Measurements from ENCODE around the gene GEMIN8.

The GEMIN8 gene

DNA sequence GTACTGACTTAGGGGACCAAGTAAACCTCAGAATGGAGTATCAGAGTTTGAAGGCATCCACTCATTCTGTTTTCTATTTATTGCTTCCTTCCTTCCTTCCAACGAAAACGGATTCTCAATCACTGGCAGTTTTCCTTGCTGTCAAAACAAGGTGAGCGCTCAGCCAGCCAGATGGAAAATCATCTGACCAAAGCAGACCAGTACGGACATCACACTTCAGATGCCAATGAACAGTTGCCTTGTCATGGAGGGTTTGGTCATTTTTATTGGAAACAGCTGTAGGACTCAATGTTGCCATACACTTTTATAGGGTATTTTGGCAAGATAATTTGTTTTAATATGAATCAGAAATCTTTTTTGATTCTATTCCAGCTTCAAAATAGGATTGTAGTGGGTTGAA lies 16.6 kb downstream of the GEMIN8 start:
- Histone ChIP-seq H3K27ac (ENCODE audit: extremely low read depth, low read depth, low read length) (no peak overlapping the region), H3K4me1 (ENCODE audit: control insufficient read depth, insufficient read depth, low read length) (no peaks in the 10 kb centered on the region), H3K36me3 (ENCODE audit: control insufficient read depth in 2 of 2, insufficient read depth in 1 of 2, low read length in 2 of 2) (peaks cover 0 to 8% of the 10 kb centered on the region in 2 experiments; a peak in 2 of 3 replicates), H3K4me3 (ENCODE audit: low read depth, low read length) (no peak overlapping the region), H3K9me3 (ENCODE audit: control insufficient read depth, insufficient read depth, low read depth, low read length) (peaks cover 3% of the 10 kb centered on the region)
- TF ChIP-seq, protein P1, sequence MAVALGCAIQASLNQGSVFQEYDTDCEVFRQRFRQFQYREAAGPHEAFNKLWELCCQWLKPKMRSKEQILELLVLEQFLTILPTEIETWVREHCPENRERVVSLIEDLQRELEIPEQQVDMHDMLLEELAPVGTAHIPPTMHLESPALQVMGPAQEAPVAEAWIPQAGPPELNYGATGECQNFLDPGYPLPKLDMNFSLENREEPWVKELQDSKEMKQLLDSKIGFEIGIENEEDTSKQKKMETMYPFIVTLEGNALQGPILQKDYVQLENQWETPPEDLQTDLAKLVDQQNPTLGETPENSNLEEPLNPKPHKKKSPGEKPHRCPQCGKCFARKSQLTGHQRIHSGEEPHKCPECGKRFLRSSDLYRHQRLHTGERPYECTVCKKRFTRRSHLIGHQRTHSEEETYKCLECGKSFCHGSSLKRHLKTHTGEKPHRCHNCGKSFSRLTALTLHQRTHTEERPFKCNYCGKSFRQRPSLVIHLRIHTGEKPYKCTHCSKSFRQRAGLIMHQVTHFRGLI (tag by site-specific recombination; IDR thresholded peaks at IDR 0.05) = no peak
- no peak for TF ChIP-seq ZNF175 (tag by site-specific recombination; IDR thresholded peaks at IDR 0.05)
- no peak for TF ChIP-seq ZNF155 (tag by site-specific recombination; IDR thresholded peaks at IDR 0.05)
- TF ChIP-seq ZNF121 (tag by site-specific recombination; IDR thresholded peaks at IDR 0.05) = no peak
- CTCF ChIA-PET = interaction anchor here (0.7 kb wide), 1 partner anchor 27 kb away, joined by 4 read pairs; no protein-coding TSS in a partner anchor
- POLR2A ChIA-PET = no interaction called here

DNA sequence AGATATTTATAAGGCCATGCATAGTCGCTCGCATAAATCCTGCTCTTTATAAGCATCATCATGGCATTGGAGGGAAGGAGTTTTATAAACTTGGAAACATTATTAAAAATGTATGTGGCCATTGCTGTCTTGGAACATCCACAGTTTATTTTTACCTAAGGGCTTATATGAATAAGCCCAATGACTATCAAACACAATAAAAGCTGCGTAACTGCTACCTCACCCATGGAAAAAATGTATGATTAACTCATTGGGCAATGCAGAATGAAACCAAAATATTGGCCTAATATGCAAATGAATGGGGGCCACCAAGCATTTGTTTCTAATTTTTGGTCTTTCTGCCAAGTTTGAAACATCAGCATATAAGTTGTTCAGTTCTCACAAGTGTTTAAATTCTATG lies 19.1 kb downstream of the GEMIN8 start:
- peaks cover 0 to 8% of the 10 kb centered on the region in 2 experiments; a peak in 2 of 3 replicates for H3K36me3 ChIP-seq (ENCODE audit: control insufficient read depth in 2 of 2, insufficient read depth in 1 of 2, low read length in 2 of 2)
- no peak overlapping the region for H3K27ac ChIP-seq (ENCODE audit: extremely low read depth, low read depth, low read length)
- H3K9me3 ChIP-seq (ENCODE audit: control insufficient read depth, insufficient read depth, low read depth, low read length) = peaks cover 3% of the 10 kb centered on the region
- H3K4me3 ChIP-seq (ENCODE audit: low read depth, low read length) = no peak overlapping the region
- POLR2A ChIA-PET = no interaction called here
- no peaks in the 10 kb centered on the region for H3K4me1 ChIP-seq (ENCODE audit: control insufficient read depth, insufficient read depth, low read length)
- CTCF ChIA-PET = interaction anchor here (0.6 kb wide), 1 partner anchor 100 kb away, joined by 3 read pairs; no protein-coding TSS in a partner anchor
- no peak for TF ChIP-seq ZBTB17 (tag by site-specific recombination; IDR thresholded peaks at IDR 0.05)
- no peak for TF ChIP-seq TCF7L2 (IDR thresholded peaks at IDR 0.05; ENCODE audit: borderline replicate concordance, low read depth, low read length)
- no peak for TF ChIP-seq BCL11B (tag by site-specific recombination; IDR thresholded peaks at IDR 0.05; ENCODE audit: low read depth)
- no peak for TF ChIP-seq ZNF274 (IDR thresholded peaks at IDR 0.05; ENCODE audit: low read length)
- no peak for TF ChIP-seq ZNF274 (tag by site-specific recombination; IDR thresholded peaks at IDR 0.05; ENCODE audit: borderline replicate concordance)
- TF ChIP-seq ZNF114 (tag by site-specific recombination; IDR thresholded peaks at IDR 0.05) = no peak
- no peak for TF ChIP-seq ZNF48 (tag by site-specific recombination; IDR thresholded peaks at IDR 0.05)
- TF ChIP-seq ZNF23 (tag by site-specific recombination; IDR thresholded peaks at IDR 0.05; ENCODE audit: borderline replicate concordance) = no peak
- no peak for TF ChIP-seq ZNF677 (tag by site-specific recombination; IDR thresholded peaks at IDR 0.05)
- no peak for TF ChIP-seq ZBTB26 (tag by site-specific recombination; optimal IDR thresholded peaks at IDR 0.05)
- TF ChIP-seq ZNF830 (tag by site-specific recombination; IDR thresholded peaks at IDR 0.05; ENCODE audit: low read depth) = no peak
- TF ChIP-seq ZNF670 (tag by site-specific recombination; IDR thresholded peaks at IDR 0.05; ENCODE audit: low read depth) = no peak

DNA sequence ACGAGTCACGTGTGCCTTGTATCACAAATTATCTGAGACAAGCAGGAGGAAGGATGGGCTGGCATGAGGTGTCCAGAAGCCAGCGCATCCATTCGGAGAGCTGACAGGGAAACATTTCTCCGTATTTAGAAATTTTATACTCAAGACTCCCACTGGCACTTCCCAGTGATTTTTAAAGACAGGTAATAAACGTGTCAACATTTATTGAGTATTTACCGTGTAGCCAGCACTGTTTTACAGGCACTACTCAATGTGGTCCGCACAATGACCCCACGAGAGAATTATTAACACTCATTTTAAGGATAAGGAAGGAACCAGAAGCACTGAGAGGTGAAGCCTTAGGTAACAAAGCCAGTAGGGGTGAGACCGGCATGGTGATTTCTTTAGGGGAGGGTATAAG lies 23.2 kb downstream of the GEMIN8 start:
- no peaks in the 10 kb centered on the region for H3K9me3 ChIP-seq (ENCODE audit: control insufficient read depth, insufficient read depth, low read depth, low read length)
- no peak for TF ChIP-seq ZNF133 (tag by site-specific recombination; IDR thresholded peaks at IDR 0.05)
- no peak for TF ChIP-seq ZNF626 (tag by site-specific recombination; IDR thresholded peaks at IDR 0.05)
- peak; percentile 83 for TF ChIP-seq ZIC2 (tag by site-specific recombination; IDR thresholded peaks at IDR 0.05)
- TF ChIP-seq ZNF214 (tag by site-specific recombination; IDR thresholded peaks at IDR 0.05; ENCODE audit: borderline replicate concordance) = no peak
- peak; percentile 4 for TF ChIP-seq ZNF529 (tag by site-specific recombination; IDR thresholded peaks at IDR 0.05; ENCODE audit: insufficient replicate concordance)
- POLR2A ChIA-PET = no interaction called here
- CTCF ChIA-PET = interaction anchor here (0.7 kb wide), 1 partner anchor 25 kb away, joined by 3 read pairs; no protein-coding TSS in a partner anchor
- no peak overlapping the region for H3K27ac ChIP-seq (ENCODE audit: extremely low read depth, low read depth, low read length)
- no peaks in the 10 kb centered on the region for H3K4me1 ChIP-seq (ENCODE audit: control insufficient read depth, insufficient read depth, low read length)
- peaks cover 0 to 8% of the 10 kb centered on the region in 2 experiments; a peak in 2 of 3 replicates for H3K36me3 ChIP-seq (ENCODE audit: control insufficient read depth in 2 of 2, insufficient read depth in 1 of 2, low read length in 2 of 2)
- no peak overlapping the region for H3K4me3 ChIP-seq (ENCODE audit: low read depth, low read length)
